ENCODE data around the gene RAD50. TPM values are rescaled to one million over a fixed set of nuclear protein-coding genes. Genes with fewer than 3 reads are reported as not detected.

The RAD50 gene
- total RNA-seq, 2 donors from 2014 or later = 29.5 to 37.0 TPM

- Histone ChIP-seq H3K27ac (no peak overlapping the region), H3K9me3 (no peaks in the 10 kb centered on the region), H3K36me3 (no peaks in the 10 kb centered on the region), H3K4me3 (no peak overlapping the region), H3K9ac (ENCODE audit: low read depth in 2 of 2, low read length in 2 of 2) (no peak overlapping the region), H3K4me1 (no peaks in the 10 kb centered on the region), H3K27me3 (no peaks in the 10 kb centered on the region)
- DNase-seq = peak; percentile 11
- intact Hi-C loops (cut with DNase I) = no loop called here
- TF ChIP-seq, protein P1, sequence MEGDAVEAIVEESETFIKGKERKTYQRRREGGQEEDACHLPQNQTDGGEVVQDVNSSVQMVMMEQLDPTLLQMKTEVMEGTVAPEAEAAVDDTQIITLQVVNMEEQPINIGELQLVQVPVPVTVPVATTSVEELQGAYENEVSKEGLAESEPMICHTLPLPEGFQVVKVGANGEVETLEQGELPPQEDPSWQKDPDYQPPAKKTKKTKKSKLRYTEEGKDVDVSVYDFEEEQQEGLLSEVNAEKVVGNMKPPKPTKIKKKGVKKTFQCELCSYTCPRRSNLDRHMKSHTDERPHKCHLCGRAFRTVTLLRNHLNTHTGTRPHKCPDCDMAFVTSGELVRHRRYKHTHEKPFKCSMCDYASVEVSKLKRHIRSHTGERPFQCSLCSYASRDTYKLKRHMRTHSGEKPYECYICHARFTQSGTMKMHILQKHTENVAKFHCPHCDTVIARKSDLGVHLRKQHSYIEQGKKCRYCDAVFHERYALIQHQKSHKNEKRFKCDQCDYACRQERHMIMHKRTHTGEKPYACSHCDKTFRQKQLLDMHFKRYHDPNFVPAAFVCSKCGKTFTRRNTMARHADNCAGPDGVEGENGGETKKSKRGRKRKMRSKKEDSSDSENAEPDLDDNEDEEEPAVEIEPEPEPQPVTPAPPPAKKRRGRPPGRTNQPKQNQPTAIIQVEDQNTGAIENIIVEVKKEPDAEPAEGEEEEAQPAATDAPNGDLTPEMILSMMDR (IDR thresholded peaks at IDR 0.05) = no peak
Observed at GRCh38 chr5:132675936-132676689, 119.3 kb downstream of the RAD50 start.

DNA sequence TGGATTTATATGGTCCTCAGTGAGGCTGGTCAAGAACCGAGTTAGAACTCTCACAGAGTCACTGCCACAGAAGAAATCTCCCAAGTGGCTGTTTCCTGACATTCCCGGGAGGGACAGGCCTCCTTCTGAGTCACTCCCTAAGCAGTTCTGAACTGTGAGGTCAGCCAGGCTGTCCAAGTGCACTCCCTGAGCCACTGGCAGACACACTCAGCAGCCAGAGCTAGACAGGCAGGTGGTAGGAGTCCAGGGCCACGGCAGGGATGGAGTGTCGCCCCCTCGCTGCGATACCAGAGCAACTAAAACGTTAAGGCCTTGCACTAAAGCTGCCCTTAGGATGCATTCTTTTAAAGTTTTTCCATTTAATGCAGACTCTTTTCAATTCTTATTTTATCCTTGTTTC, 120.4 kb downstream of the RAD50 start:
- no peaks in the 10 kb centered on the region for H3K27me3 ChIP-seq
- H3K9ac ChIP-seq (ENCODE audit: low read depth in 2 of 2, low read length in 2 of 2) = no peak overlapping the region
- TF ChIP-seq, protein P1 (IDR thresholded peaks at IDR 0.05) = no peak
- no peaks in the 10 kb centered on the region for H3K36me3 ChIP-seq
- peak; percentile 10 for DNase-seq
- no peak overlapping the region for H3K4me3 ChIP-seq
- intact Hi-C loops (cut with DNase I) = no loop called here
- no peak overlapping the region for H3K27ac ChIP-seq
- no peaks in the 10 kb centered on the region for H3K9me3 ChIP-seq
- H3K4me1 ChIP-seq = no peaks in the 10 kb centered on the region

GRCh38 chr5:132677682-132678400, 121.1 kb downstream of the RAD50 start:
- Histone ChIP-seq H3K9ac (ENCODE audit: low read depth in 2 of 2, low read length in 2 of 2) (no peak overlapping the region), H3K9me3 (no peaks in the 10 kb centered on the region), H3K27ac (no peak overlapping the region), H3K27me3 (no peaks in the 10 kb centered on the region), H3K4me1 (no peaks in the 10 kb centered on the region), H3K4me3 (no peak overlapping the region), H3K36me3 (no peaks in the 10 kb centered on the region)
- DNase-seq = no peak
- TF ChIP-seq, protein P1 (IDR thresholded peaks at IDR 0.05) = no peak
- intact Hi-C loops (cut with DNase I) = no loop called here

- peak; percentile 6 for DNase-seq
- no peaks in the 10 kb centered on the region for H3K27me3 ChIP-seq
- TF ChIP-seq, protein P1 (IDR thresholded peaks at IDR 0.05) = no peak
- intact Hi-C loops (cut with DNase I) = no loop called here
- no peaks in the 10 kb centered on the region for H3K9me3 ChIP-seq
- H3K36me3 ChIP-seq = no peaks in the 10 kb centered on the region
- no peak overlapping the region for H3K27ac ChIP-seq
- H3K9ac ChIP-seq (ENCODE audit: low read depth in 2 of 2, low read length in 2 of 2) = no peak overlapping the region
- no peak overlapping the region for H3K4me3 ChIP-seq
- no peaks in the 10 kb centered on the region for H3K4me1 ChIP-seq
Observed at GRCh38 chr5:132678735-132679134, 122.0 kb downstream of the RAD50 start.

DNA sequence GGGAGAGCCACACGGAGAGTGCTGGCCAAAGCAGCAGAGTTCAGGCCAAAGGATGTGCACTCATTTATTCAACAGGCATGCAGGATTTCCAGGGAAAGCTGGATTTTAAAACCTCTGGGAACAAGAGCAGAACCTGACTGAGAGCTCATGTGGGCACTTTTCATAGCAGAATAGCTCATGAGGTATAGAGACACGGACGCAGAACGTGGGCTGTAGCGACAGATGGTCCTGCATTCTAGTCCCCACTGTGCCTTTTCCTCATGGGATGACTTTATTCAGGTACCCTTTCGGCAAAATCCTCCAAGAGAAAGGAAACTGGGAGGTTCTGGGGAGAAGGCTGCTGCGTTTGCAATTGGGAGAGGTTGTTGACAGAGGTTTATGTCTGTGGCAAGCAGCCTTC, 122.4 kb downstream of the RAD50 start:
- Histone ChIP-seq H3K4me3 (no peak overlapping the region), H3K9me3 (no peaks in the 10 kb centered on the region), H3K27ac (no peak overlapping the region), H3K36me3 (no peaks in the 10 kb centered on the region), H3K27me3 (no peaks in the 10 kb centered on the region), H3K4me1 (no peaks in the 10 kb centered on the region), H3K9ac (ENCODE audit: low read depth in 2 of 2, low read length in 2 of 2) (no peak overlapping the region)
- intact Hi-C loops (cut with DNase I) = no loop called here
- TF ChIP-seq, protein P1 (IDR thresholded peaks at IDR 0.05) = no peak
- DNase-seq = peak; percentile 7
